Measurements from ENCODE around the gene MND1. TPM values are rescaled to one million over a fixed set of nuclear protein-coding genes. Genes with fewer than 3 reads are reported as not detected.

MND1 gene
- total and polyA plus RNA-seq, 2 donors, result 0.95 to 9.6 TPM

GRCh38 chr4:153421941-153422340 is 77.5 kb downstream of the MND1 start:
- no peak overlapping the region for H3K4me3 ChIP-seq (ENCODE audit: low read depth, low read length)
- no peaks in the 10 kb centered on the region for H3K4me1 ChIP-seq (ENCODE audit: insufficient read depth)

GRCh38 chr4:153426207-153426885 is 81.9 kb downstream of the MND1 start:
- no peaks in the 10 kb centered on the region for H3K36me3 ChIP-seq (ENCODE audit: insufficient read depth)
- DNase-seq (ENCODE audit: extremely low spot score), result no peak
- H3K4me3 ChIP-seq (ENCODE audit: low read depth, low read length), result no peak overlapping the region
- H3K27ac ChIP-seq (ENCODE audit: low read depth), result no peak overlapping the region
- WGBS, result 86% methylated on average over 4 of the region's 4 CpGs
- H3K4me1 ChIP-seq (ENCODE audit: insufficient read depth), result no peaks in the 10 kb centered on the region

More at GRCh38 chr4:153421941-153422340, 77.5 kb downstream of the MND1 start:
- no peak for DNase-seq (ENCODE audit: extremely low spot score)
- Histone ChIP-seq H3K27ac (ENCODE audit: low read depth) (no peak overlapping the region), H3K36me3 (ENCODE audit: insufficient read depth) (no peaks in the 10 kb centered on the region)
- WGBS, result 96% methylated on average over 3 of the region's 3 CpGs

GRCh38 chr4:153427363-153428071 is 83.0 kb downstream of the MND1 start:
- 95% methylated on average over 4 of the region's 4 CpGs for WGBS
- H3K4me3 ChIP-seq (ENCODE audit: low read depth, low read length), result no peak overlapping the region
- no peaks in the 10 kb centered on the region for H3K4me1 ChIP-seq (ENCODE audit: insufficient read depth)
- no peak overlapping the region for H3K27ac ChIP-seq (ENCODE audit: low read depth)
- H3K36me3 ChIP-seq (ENCODE audit: insufficient read depth), result no peaks in the 10 kb centered on the region
- DNase-seq (ENCODE audit: extremely low spot score), result no peak

- DNase-seq (ENCODE audit: extremely low spot score), result no peak
- WGBS, result 25% methylated on average over 3 of the region's 3 CpGs
- no peaks in the 10 kb centered on the region for H3K4me1 ChIP-seq (ENCODE audit: insufficient read depth)
- no peaks in the 10 kb centered on the region for H3K36me3 ChIP-seq (ENCODE audit: insufficient read depth)
- no peak overlapping the region for H3K27ac ChIP-seq (ENCODE audit: low read depth)
- no peak overlapping the region for H3K4me3 ChIP-seq (ENCODE audit: low read depth, low read length)
These were observed 84.5 kb downstream of the MND1 start for GRCh38 chr4:153428941-153429475.

- H3K27ac ChIP-seq (ENCODE audit: low read depth), result no peak overlapping the region
- H3K4me3 ChIP-seq (ENCODE audit: low read depth, low read length), result no peak overlapping the region
- no peaks in the 10 kb centered on the region for H3K4me1 ChIP-seq (ENCODE audit: insufficient read depth)
- no peaks in the 10 kb centered on the region for H3K36me3 ChIP-seq (ENCODE audit: insufficient read depth)
- DNase-seq (ENCODE audit: extremely low spot score), result no peak
- 79% methylated on average over 12 of the region's 12 CpGs for WGBS
These were observed 88.7 kb downstream of the MND1 start for GRCh38 chr4:153432965-153433753.

GRCh38 chr4:153433754-153434105 is 89.2 kb downstream of the MND1 start:
- WGBS, result 58% methylated on average over 3 of the region's 3 CpGs
- Histone ChIP-seq H3K4me1 (ENCODE audit: insufficient read depth) (no peaks in the 10 kb centered on the region), H3K36me3 (ENCODE audit: insufficient read depth) (no peaks in the 10 kb centered on the region), H3K4me3 (ENCODE audit: low read depth, low read length) (no peak overlapping the region), H3K27ac (ENCODE audit: low read depth) (no peak overlapping the region)
- no peak for DNase-seq (ENCODE audit: extremely low spot score)

GRCh38 chr4:153434190-153434589 is 89.7 kb downstream of the MND1 start:
- DNase-seq (ENCODE audit: extremely low spot score), result no peak
- 69% methylated on average over 2 of the region's 2 CpGs for WGBS
- Histone ChIP-seq H3K36me3 (ENCODE audit: insufficient read depth) (no peaks in the 10 kb centered on the region), H3K4me3 (ENCODE audit: low read depth, low read length) (no peak overlapping the region), H3K4me1 (ENCODE audit: insufficient read depth) (no peaks in the 10 kb centered on the region), H3K27ac (ENCODE audit: low read depth) (no peak overlapping the region)

- 70% methylated on average over 13 of the region's 13 CpGs for WGBS
- no peak for DNase-seq (ENCODE audit: extremely low spot score)
- Histone ChIP-seq H3K36me3 (ENCODE audit: insufficient read depth) (no peaks in the 10 kb centered on the region), H3K4me3 (ENCODE audit: low read depth, low read length) (no peak overlapping the region), H3K4me1 (ENCODE audit: insufficient read depth) (no peaks in the 10 kb centered on the region), H3K27ac (ENCODE audit: low read depth) (no peak overlapping the region)
These were observed 94.6 kb downstream of the MND1 start for GRCh38 chr4:153438916-153439756.

GRCh38 chr4:153439831-153440230 is 95.3 kb downstream of the MND1 start:
- no peak overlapping the region for H3K4me3 ChIP-seq (ENCODE audit: low read depth, low read length)
- H3K4me1 ChIP-seq (ENCODE audit: insufficient read depth), result no peaks in the 10 kb centered on the region
- no peak for DNase-seq (ENCODE audit: extremely low spot score)
- no peak overlapping the region for H3K27ac ChIP-seq (ENCODE audit: low read depth)
- 80% methylated on average over 9 of the region's 9 CpGs for whole genome bisulfite sequencing
- no peaks in the 10 kb centered on the region for H3K36me3 ChIP-seq (ENCODE audit: insufficient read depth)

GRCh38 chr4:153440475-153440874 is 96.0 kb downstream of the MND1 start:
- H3K4me3 ChIP-seq (ENCODE audit: low read depth, low read length), result no peak overlapping the region
- DNase-seq (ENCODE audit: extremely low spot score), result no peak
- 88% methylated on average over 6 of the region's 6 CpGs for WGBS
- no peaks in the 10 kb centered on the region for H3K4me1 ChIP-seq (ENCODE audit: insufficient read depth)
- H3K36me3 ChIP-seq (ENCODE audit: insufficient read depth), result no peaks in the 10 kb centered on the region
- H3K27ac ChIP-seq (ENCODE audit: low read depth), result no peak overlapping the region

- Histone ChIP-seq H3K4me1 (ENCODE audit: insufficient read depth) (no peaks in the 10 kb centered on the region), H3K27ac (ENCODE audit: low read depth) (peak overlapping the region; percentile 32), H3K4me3 (ENCODE audit: low read depth, low read length) (no peak overlapping the region), H3K36me3 (ENCODE audit: insufficient read depth) (no peaks in the 10 kb centered on the region)
- no peak for DNase-seq (ENCODE audit: extremely low spot score)
- 58% methylated on average over 5 of the region's 5 CpGs for WGBS
These were observed 102.9 kb downstream of the MND1 start for GRCh38 chr4:153447175-153447905.

- Histone ChIP-seq H3K4me1 (ENCODE audit: insufficient read depth) (no peaks in the 10 kb centered on the region), H3K27ac (ENCODE audit: low read depth) (peak overlapping the region; percentile 32), H3K36me3 (ENCODE audit: insufficient read depth) (no peaks in the 10 kb centered on the region), H3K4me3 (ENCODE audit: low read depth, low read length) (no peak overlapping the region)
- 17% methylated on average over 10 of the region's 10 CpGs for whole genome bisulfite sequencing
- DNase-seq (ENCODE audit: extremely low spot score), result no peak
These were observed 103.7 kb downstream of the MND1 start for GRCh38 chr4:153448003-153448731.
